SH-SY5Y (cell line): ENCODE results near the gene ACSBG1.

ENCODE experiments used
- GATA2 ChIP-seq: IDR thresholded peaks from 2 replicates; pipeline ENCODE4 v1.6.1; 2011; ENCODE audit warnings: mild to moderate bottlenecking, low read depth, low read length
- GATA3 ChIP-seq: IDR thresholded peaks from 2 replicates; pipeline ENCODE4 v1.6.1; 2011; ENCODE audit warnings: low read depth, mild to moderate bottlenecking, low read length, moderate library complexity

The ACSBG1 gene

GRCh38 chr15:78239811-78240210 lies 5.4 kb upstream of the ACSBG1 start:
- TF ChIP-seq GATA2 (no peak), GATA3 (no peak)

GRCh38 chr15:78237146-78237545 lies 2.8 kb upstream of the ACSBG1 start:
- TF ChIP-seq GATA3 (no peak), GATA2 (no peak)

- TF ChIP-seq GATA3, result no peak
- no peak for TF ChIP-seq GATA2
These were observed 2.1 kb upstream of the ACSBG1 start for GRCh38 chr15:78236491-78236890.

- TF ChIP-seq GATA3 (no peak), GATA2 (no peak)
These were observed 869 bp downstream of the ACSBG1 start for GRCh38 chr15:78233496-78233895.

- no peak for TF ChIP-seq GATA3
These were observed 1.4 kb downstream of the ACSBG1 start for GRCh38 chr15:78232951-78233350.

- TF ChIP-seq GATA3 (no peak), GATA2 (no peak)
These were observed 4.6 kb downstream of the ACSBG1 start for GRCh38 chr15:78229431-78230406.

GRCh38 chr15:78228356-78228996 lies 5.9 kb downstream of the ACSBG1 start:
- TF ChIP-seq GATA3 (no peak), GATA2 (no peak)

GRCh38 chr15:78225783-78226541 lies 8.4 kb downstream of the ACSBG1 start:
- TF ChIP-seq GATA2, result no peak
- no peak for TF ChIP-seq GATA3

- no peak for TF ChIP-seq GATA3
- TF ChIP-seq GATA2, result no peak
These were observed 10.3 kb downstream of the ACSBG1 start for GRCh38 chr15:78224023-78224411.

- TF ChIP-seq GATA3 (no peak), GATA2 (no peak)
These were observed 10.9 kb downstream of the ACSBG1 start for GRCh38 chr15:78223396-78224022.

- TF ChIP-seq GATA2 (no peak), GATA3 (no peak)
These were observed 11.5 kb downstream of the ACSBG1 start for GRCh38 chr15:78222745-78223395.

GRCh38 chr15:78220713-78221112 lies 13.7 kb downstream of the ACSBG1 start:
- no peak for TF ChIP-seq GATA2

- TF ChIP-seq GATA2 (peak; percentile 56; the same call in 1 of the 2 replicates), GATA3 (no peak)
These were observed 17.9 kb downstream of the ACSBG1 start for GRCh38 chr15:78216276-78217104.
